ENCODE results near the gene SCYL1.
"Not testable (repeated sequence)": the region's sequence is repeated elsewhere in the genome, so short reads cannot be mapped to it uniquely, and the experiment has no call there.

SCYL1 gene

DNA sequence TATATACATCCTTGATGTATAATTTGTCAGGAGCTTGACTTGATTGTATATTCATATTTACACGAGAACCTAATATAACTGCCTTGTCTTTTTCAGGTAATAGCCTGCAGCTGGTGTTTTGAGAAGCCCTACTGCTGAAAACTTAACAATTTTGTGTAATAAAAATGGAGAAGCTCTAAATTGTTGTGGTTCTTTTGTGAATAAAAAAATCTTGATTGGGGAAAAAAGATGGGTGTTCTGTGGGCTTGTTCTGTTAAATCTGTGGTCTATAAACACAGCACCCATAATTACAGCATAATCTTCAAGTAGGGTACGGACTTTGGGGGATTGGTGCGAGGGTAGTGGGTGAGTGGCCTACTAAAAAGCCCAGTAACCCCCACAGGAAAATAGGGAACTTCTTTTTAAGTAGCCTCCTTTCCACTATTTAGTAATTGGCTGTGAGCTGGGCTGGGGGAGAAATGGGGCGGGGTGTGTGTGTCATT, 18.6 kb upstream of the SCYL1 start:
- no peak for DNase-seq

DNA sequence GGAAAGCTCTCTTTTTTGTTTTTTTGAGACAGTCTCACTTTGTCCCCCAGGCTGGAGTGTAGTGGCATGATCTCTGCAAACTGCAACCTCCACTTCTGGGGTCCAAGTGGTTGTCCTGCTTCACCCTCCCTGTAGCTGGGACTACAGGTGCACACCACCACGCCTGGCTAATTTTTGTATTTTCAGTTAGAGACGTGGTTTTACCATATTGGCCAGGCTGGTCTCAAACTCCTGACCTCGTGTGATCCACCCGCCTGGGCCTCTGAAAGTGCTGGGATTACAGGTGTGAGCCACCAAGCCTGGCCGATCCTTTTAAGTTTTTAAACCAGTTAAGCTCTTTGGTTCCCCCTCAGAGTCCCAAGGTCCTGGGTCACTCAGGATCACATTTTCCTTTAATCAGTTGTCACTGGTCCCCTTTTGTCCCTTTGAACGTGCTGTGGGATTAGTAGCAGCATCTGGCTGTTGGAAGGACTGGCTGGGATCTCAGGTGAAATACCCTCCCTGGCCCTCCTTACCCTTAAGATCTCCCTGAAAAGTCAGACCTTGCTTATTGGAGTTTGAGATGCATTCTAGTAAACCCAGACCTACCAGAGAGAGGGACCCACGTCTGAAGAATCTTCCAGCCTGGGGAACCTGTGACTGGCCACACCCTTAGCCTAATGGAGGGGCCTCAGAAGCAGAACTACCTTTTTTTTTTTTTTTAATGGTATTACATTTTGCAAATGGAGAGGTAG, 17.9 kb upstream of the SCYL1 start:
- no peak for DNase-seq

DNA sequence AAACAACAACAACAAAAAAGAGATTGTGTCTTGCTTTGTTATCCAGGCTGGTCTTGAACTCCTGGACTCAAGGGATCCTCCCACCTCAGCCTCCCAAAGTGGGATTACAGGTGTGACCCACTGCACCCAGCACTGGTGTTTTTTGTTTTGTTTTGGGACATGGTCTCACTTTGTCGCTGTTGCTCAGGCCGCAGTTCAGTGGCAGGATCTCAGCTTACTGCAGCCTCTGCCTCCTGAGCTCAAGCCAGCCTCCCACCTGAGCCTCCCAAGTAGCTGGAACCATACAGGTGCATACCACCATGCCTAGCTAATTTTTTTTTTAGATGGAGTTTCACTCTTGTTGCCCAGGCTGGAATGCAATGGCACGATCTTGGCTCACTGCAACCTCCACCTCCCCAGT, 12.6 kb upstream of the SCYL1 start:
- not testable (repeated sequence) for DNase-seq

DNA sequence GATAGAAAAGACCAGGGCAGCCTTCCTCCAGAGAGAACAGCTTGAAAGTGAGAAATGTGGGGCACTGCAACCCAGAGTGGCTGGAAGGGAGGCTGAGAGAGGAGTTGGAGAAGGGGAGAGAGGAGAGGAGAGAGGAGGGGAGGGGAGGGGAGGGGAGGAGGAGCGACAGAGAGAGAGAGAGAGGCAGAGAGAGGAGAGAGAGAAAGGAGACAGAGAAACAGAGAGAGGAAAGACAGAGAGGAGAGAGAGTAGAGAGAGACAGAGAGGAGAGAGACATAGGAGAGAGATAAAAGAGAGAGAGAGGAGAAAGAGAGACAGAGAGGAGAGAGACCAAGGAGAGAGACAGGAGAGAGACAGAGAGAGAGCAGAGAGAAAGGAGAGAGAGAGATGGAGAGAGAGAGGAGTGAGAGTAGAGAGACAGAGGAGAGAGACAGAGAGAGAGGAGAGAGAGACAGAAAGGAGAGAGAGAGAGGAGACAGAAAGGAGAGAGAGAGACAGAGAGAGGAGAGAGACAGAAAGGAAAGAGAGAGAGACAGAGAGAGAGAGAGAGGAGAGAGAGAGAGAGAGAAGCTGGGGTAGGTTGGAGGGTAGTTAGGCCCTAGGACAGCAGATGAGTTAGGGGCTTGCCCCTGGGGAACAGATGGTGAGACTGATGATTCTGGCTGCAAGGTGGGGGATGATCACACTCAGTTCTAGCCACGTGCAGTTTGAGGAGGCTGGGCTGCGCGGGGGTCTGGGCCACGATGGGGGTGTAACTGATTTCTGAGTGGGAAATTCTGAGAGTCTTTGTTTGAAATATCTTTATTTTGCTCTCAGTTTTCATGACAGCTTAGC, 8.5 kb upstream of the SCYL1 start:
- no peak for DNase-seq

DNA sequence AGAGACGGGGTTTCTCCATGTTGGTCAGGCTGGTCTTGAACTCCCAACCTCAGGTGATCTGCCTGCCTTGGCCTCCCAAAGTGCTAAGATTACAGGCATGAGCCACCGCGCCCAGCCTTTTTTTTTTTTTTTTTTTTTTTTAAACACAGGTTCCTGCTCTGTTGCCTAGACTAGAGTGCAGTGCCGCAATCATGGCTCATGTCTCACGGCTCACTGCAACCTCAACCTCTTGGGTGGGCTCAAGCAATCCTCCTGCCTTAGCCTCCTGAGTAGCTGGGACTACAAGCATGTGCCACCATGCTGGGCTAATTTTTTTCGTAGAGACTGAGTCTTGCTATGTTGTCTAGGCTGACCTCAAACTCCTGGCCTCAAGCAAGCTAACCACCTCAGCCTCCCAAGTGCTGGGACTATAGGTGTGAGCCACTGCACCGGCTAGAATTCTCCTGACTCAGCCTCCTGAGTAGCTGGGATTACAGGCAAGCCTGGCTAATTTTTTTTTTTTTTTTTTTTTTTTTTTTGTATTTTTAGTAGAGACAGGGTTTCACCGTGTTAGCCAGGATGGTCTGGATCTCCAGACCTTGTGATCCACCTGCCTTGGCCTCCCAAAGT, 5.8 kb upstream of the SCYL1 start:
- not testable (repeated sequence) for DNase-seq

DNA sequence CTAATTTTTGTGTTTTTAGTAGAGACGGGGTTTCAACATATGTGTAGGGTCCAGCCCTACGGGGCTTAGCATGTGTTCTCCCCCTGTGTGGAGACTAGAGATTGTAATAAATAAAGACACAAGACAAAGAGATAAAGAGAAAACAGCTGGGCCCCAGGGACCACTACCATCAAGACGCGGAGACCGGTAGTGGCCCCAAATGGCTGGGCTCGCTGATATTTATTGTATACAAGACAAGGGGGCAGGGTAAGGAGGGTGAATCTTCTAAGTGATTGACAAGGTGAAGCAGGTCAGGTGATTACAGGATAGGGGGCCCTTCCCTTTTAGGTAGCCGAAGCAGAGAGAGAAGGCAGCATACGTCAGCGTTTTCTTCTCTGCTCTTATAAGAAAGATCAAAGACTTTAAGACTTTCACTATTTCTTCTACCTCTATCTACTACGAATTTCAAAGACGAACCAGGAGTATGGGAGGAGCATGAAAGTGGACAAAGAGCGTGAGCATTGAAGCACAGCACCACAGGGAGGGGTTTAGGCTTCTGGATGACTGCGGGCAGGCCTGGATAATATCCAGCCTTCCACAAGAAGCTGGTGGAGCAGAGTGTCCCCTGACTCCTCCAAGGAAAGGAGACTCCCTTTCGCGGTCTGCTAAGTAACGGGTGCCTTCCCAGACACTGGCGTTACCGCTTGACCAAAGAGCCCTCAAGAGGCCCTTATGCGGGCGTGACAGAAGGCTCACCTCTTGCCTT, 2.9 kb upstream of the SCYL1 start:
- DNase-seq = not testable (repeated sequence)

DNA sequence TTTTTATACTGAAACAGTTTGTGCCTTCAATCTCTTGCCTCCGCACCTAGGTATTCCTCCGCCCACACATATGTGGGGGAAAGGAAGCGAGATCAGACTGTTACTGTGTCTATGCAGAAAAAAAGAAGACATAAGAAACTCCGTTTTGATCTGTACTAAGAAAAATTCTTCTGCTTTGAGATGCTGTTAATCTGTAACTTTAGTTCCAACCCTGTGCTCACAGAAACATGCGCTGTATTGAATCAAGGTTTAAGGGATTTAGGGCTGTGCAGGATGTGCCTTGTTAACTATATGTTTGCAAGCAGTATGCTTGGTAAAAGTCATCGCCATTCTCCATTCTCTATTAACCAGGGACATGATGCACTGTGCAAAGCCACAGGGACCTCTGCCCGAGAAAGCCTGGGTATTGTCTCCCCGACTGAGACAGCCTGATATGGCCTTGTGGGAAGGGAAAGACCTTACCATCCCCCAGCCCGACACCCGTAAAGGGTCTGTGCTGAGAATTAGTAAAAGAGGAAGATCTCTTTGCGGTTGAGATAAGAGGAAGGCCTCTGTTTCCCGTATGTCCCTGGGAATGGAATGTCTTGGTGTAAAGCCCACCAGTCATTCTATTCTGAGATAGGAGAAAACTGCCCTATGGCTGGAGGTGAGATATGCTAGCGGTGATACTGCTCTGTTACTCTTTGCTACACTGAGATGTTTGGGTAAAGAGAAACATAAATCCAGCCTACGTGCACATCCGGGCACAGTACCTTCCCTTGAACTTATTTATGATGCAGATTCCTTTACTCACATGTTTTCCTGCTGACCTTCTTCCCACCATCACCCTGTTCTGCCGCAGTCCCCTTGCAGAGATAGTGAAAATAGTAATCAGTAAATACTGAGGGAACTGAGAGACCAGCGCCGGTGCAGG, 1.9 kb upstream of the SCYL1 start:
- DNase-seq = not testable (repeated sequence)

DNA sequence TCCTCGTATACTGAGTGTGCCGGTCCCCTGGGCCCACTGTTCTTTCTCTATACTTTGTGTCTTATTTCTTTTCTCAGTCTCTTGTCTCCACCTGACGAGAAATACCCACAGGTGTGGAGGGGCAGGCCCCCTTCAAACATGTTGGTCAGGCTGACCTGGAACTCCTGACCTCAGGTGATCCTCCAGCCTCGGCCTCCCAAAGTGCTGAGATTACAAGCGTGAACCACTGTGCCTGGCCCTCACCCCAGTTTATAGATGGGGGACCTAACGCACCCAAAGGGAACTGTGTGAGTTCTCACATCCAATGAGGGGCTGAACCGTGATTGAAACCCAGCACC, 1.3 kb upstream of the SCYL1 start:
- DNase-seq = not testable (repeated sequence)

DNA sequence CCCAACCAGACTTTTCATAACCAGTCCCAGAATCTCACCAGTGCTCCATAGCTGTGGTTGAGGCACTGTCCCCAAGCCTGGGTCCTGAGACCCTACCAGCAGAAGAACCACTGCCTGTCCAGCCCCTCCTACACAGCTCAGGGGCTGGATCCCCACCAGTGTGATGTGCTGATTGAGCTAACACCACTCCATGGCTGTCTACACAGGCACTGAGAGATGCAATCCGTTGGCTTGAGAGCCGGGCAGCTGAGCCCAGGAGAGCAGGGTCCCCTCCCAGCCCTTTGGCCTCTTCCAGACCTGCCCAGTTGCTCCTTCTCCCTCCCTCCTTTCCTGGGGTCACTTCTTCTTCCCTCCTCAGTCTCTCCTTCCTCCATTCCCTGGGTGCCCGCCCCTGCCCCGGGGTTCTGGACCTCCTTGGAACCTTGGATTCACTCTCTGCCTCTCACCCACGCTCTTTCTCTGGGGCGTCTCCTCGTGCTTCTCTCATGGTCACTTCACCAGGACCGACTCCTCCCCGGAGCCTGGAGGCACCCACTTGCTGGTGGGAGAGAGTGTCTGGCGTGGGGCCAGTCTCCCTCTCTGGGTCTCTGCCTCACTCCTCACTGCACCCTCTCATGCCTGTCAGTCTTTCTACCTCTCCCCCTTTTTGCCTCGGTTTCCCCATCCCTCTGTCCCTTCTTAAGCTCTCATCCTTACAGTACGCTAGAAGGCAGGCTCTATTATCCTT, 706 bp upstream of the SCYL1 start:
- no peak for DNase-seq

DNA sequence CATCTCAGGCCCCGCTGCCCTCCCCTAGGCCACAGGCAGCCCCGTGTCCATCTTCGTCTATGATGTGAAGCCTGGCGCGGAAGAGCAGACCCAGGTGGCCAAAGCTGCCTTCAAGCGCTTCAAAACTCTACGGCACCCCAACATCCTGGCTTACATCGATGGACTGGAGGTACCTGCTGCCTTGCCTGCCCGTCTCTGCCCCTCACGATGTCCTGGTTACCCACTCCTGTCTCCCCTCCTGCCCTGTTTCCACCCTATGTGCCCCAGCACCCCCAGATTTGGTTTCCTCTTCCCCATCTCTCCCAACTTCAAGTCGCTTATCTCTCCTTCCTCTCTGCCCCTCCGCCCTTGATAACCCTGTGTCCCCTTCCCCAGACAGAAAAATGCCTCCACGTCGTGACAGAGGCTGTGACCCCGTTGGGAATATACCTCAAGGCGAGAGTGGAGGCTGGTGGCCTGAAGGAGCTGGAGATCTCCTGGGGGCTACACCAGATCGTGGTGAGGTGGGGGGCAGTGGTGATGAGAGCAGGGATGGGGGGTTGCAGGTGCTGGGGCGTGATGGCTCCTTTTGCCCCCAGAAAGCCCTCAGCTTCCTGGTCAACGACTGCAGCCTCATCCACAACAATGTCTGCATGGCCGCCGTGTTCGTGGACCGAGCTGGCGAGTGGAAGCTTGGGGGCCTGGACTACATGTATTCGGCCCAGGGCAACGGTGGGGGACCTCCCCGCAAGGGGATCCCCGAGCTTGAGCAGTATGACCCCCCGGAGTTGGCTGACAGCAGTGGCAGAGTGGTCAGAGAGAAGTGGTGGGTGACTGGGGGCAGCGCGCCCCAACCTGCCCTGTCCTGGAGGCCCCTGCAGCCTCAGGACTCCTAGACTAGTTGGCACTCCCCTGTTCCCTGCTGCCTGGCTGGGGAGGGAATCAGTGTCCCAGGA, 930 bp downstream of the SCYL1 start:
- DNase-seq = no peak

DNA sequence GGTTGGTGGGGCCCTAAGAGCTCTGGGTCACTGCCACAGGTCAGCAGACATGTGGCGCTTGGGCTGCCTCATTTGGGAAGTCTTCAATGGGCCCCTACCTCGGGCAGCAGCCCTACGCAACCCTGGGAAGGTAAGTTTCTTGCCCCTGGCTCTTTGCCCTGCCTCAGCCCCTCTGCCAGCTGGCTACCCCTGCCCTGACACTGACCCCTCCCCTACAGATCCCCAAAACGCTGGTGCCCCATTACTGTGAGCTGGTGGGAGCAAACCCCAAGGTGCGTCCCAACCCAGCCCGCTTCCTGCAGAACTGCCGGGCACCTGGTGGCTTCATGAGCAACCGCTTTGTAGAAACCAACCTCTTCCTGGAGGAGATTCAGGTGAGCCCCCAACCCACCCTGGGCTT, 1.9 kb downstream of the SCYL1 start:
- no peak for DNase-seq

DNA sequence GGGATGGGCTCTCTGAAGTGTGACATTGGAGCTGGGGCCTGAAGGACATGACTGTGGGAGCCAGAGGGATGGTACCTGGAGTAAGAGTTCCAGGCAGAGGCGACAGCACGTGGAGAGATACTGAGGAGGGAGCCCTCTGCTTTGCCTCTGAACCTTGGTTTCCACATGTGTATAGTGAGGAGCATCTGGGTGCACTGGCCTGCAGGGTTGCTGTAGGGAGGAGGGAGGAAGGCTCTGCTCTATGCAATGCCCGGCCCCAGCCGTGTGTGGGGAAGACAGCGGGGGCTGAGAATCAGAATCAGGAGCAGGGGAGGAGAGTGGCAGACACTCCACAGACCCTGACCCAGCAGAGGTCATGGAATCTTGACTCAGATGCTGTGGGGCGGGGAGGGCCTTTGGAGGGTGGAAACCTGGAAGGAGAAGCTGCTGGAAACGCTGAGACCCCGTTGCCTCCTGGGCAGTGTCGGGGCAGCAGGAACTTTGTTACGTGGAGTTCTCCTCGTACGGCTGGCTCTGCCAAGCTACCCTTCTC, 4.0 kb downstream of the SCYL1 start:
- no peak for DNase-seq

DNA sequence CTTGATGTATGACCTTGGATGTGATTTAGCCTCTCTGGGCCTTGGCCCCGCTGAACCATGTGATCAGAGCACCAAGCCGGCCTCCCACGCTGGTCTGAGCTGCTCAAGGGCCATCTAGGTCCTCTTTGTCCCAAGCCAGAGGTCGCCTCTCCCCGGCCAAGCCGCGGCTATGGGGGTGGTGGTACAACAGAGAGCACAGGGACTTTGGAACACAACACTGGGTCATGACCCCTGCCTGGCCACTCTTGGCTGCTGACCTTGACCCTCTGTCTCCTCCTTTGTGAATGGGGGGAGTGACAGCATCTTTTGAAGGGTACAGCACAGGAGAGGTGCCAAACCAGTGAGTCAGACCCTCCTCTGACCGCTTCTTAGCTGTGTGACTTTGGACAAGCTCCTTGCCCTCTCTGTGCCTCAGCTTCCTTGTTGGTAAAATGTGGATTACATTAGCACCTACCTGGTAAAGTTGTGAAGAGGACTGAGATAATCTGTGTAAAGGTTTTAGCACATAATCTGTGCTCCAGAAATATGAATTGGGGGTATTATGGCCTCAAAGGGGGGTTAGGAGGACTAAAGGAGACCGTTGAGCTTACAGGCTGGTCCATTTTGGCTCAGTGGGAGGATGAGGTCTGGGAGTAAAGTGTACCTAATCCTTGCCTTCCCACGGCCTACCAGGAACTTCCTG, 4.7 kb downstream of the SCYL1 start:
- no peak for DNase-seq

DNA sequence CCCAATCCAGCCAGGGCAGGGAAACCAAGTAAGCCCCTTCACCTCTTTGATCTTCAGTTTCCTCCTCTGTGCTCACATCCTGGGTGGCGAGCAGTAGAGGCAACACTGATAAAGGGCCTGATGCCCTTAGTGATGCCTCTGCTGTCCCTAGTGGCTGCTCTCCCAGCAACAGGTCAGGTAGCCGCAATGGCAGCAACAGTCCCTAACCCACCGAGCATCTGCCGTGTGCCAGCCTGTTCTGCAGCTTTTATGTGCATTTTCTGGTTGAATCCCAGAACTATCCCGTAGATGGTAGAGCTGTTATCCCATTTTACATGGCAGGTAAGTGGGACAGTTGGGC, 5.2 kb downstream of the SCYL1 start:
- DNase-seq = no peak

DNA sequence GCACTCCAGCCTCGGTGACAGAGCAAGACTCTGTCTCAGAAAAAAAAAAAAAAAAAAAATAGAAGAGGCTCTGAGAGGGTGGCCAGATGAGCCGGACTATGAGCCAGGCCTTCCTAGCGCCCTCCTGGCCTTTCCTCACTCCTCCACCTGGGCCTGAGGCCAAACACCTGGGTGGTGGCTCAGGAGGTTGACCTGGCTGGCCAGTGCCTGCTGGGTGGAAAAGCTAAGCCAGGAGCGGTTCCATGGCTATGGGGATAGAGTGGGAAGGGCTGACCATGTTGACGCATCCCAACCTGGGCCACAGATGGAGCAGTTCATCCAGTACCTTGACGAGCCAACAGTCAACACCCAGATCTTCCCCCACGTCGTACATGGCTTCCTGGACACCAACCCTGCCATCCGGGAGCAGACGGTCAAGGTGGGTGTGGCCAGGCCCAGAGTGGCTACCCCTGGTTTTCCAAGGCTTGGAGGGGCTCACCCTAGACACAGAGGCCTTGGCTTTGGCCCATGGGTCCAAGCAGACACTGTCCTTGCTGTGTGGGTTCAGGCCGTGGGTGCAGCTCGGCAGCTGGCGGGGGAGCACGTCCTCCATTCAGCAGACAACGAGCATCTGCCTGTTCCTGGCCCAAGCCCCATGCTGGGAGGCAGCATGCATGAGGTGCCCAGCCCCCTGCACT, 7.6 kb downstream of the SCYL1 start:
- DNase-seq = no peak

DNA sequence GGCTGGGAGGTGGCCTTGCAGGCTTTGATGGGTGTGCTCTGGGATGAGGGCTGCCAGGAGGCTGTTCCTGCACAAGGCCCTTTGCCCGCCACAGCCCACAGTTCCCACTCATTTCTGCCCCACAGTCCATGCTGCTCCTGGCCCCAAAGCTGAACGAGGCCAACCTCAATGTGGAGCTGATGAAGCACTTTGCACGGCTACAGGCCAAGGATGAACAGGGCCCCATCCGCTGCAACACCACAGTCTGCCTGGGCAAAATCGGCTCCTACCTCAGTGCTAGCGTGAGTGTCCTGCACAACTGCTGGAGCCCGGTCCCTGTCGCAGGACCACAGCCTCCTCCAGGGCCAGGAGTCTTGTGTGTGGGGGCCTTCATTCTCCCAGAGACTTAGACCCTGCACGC, 10.2 kb downstream of the SCYL1 start:
- no peak for DNase-seq

DNA sequence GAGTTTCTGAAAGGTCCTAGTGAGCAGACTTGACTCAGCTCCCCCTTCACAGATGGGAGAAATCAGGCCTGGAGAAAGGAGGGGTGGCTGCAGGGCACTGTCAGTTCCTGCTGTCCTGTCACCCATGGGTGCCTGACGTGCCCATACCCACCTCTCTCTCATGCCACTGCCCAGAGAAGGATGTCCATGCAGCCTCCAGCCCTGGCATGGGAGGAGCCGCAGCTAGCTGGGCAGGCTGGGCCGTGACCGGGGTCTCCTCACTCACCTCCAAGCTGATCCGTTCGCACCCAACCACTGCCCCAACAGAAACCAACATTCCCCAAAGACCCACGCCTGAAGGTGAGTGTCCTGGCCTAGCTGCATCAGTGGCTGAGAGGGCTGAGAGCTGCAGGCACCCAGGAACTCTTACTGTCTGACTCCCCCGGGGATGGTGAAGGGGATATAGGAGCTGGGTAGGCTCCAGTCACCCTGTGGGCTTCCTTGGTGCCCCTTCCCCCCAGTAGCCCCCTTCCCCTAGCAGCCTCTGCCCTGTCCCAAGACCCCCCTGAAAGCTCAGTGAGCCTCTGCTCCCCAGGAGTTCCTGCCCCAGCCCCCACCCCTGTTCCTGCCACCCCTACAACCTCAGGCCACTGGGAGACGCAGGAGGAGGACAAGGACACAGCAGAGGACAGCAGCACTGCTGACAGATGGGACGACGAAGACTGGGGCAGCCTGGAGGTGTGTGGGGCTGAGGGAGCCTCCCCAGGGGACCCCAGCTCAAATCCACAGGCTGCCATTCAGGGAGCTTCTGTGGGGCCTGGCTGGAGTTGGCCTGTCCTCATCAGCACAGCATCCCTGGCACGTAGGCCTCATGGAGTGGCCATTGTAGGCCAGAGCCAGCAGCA, 11.8 kb downstream of the SCYL1 start:
- no peak for DNase-seq

DNA sequence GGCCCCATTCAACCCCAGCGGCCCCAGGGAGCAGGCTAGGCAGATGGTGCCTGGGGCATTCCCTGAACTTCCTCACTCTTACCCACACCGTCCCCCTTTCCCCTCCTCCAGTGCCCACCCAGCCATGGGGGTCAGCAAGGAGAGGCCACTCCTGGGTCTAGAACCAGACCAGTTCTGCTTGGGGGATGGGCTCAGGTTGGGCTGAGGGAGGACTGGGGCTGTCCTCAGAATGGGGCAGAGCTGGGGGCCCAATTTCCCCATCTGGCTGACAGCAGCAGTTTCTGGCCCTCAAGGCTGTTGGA, 12.4 kb downstream of the SCYL1 start:
- DNase-seq = no peak

Measured in fibroblast of skin of scalp (primary cell).